HepG2 (cell line): ENCODE data around the gene ZRANB2. TPM values are rescaled to one million over a fixed set of nuclear protein-coding genes. Genes with fewer than 3 reads are reported as not detected.

Source experiments
- AHDC1 ChIP-seq: sonication (generic); formaldehyde crosslinking; IDR thresholded peaks from 2 replicates; pipeline ENCODE4 v1.5.1; 2020; ENCODE audit warnings: mild to moderate bottlenecking, missing genetic modification reagents, borderline replicate concordance
- ARID4A ChIP-seq: sonication (generic); formaldehyde crosslinking; IDR thresholded peaks from 2 replicates; pipeline ENCODE4 v1.5.0; 2020; ENCODE audit warnings: mild to moderate bottlenecking, missing genetic modification reagents, borderline replicate concordance
- CBX5 ChIP-seq: sonication (generic); formaldehyde crosslinking; IDR thresholded peaks from 2 replicates; pipeline ENCODE4 v1.4.0; 2020; ENCODE audit warnings: missing genetic modification reagents, borderline replicate concordance
- ETV5 ChIP-seq: IDR thresholded peaks from 2 replicates; pipeline ENCODE4 v1.6.1; 2018; ENCODE audit warnings: missing biosample characterization, missing genetic modification reagents, inconsistent platforms, borderline replicate concordance
- HMGXB4 ChIP-seq, 2 experiments: sonication (generic) in 1 of 2; formaldehyde crosslinking in 1 of 2; IDR thresholded peaks; 2 replicates each; pipeline versions ENCODE4 v1.4.0 to v1.6.1; 2018 to 2020; ENCODE audit warnings: missing genetic modification reagents in 2 of 2, borderline replicate concordance in 1 of 2, low read depth in 1 of 2, mild to moderate bottlenecking in 1 of 2, missing biosample characterization in 1 of 2
- KLF16 ChIP-seq, 2 experiments: sonication (generic) in 1 of 2; formaldehyde crosslinking in 1 of 2; IDR thresholded peaks; 2 replicates each; pipeline versions ENCODE4 v1.6.1 to v1.8.0; 2016 to 2023; ENCODE audit warnings: missing genetic modification reagents in 2 of 2, missing compliant biosample characterization in 1 of 2
- MXD3 ChIP-seq: IDR thresholded peaks from 2 replicates; pipeline ENCODE4 v1.6.1; 2016; ENCODE audit warnings: mild to moderate bottlenecking, missing biosample characterization, missing genetic modification reagents
- SPEN ChIP-seq: sonication (generic); formaldehyde crosslinking; IDR thresholded peaks from 2 replicates; pipeline ENCODE4 v1.5.1; 2020; ENCODE audit warnings: low read depth, mild to moderate bottlenecking, missing genetic modification reagents
- TBL1XR1 ChIP-seq: fragments of 150-350 bp; IDR thresholded peaks from 2 replicates; pipeline ENCODE4 v1.6.1; 2014; ENCODE audit warnings: borderline replicate concordance, low read length; ENCODE audit not compliant: partially characterized antibody
- YEATS4 ChIP-seq: sonication (generic); formaldehyde crosslinking; IDR thresholded peaks from 2 replicates; pipeline ENCODE4 v1.4.0; 2020; ENCODE audit warnings: missing genetic modification reagents, borderline replicate concordance
- ZNF124 ChIP-seq: sonication (generic); formaldehyde crosslinking; IDR thresholded peaks from 2 replicates; pipeline ENCODE4 v1.4.0; 2020; ENCODE audit warnings: missing genetic modification reagents
- ZNF556 ChIP-seq: sonication (generic); formaldehyde crosslinking; IDR thresholded peaks from 2 replicates; pipeline ENCODE4 v1.4.0; 2020; ENCODE audit warnings: mild to moderate bottlenecking, missing genetic modification reagents, borderline replicate concordance
- ZNF563 ChIP-seq: sonication (generic); formaldehyde crosslinking; IDR thresholded peaks from 2 replicates; pipeline ENCODE4 v1.8.0; 2022; ENCODE audit warnings: mild to moderate bottlenecking, moderate library complexity, missing genetic modification reagents
- ZNF83 ChIP-seq: sonication (generic); formaldehyde crosslinking; IDR thresholded peaks from 2 replicates; pipeline ENCODE4 v1.4.0; 2020; ENCODE audit warnings: missing genetic modification reagents, mild to moderate bottlenecking, borderline replicate concordance
- polyA plus RNA-seq, 8 experiments: library from polyadenylated mRNA; depleted of rRNA in 3 of 8; stranded (reverse) in 7 of 8; unstranded in 1 of 8; fragments of >200 nt; fragmentation: Illumina TruSeq in 4 of 8; extraction: Trizol in 4 of 8; gene quantifications; 2 replicates each; pipeline versions ENCODE4 v1.2.1 to v1.2.3, GENCODE V29; 2011 to 2016; ENCODE audit warnings: low read depth in 4 of 8, missing spikeins in 1 of 8, mixed read lengths in 1 of 8; ENCODE audit not compliant: insufficient read depth in 1 of 8
- total RNA-seq, 5 experiments: library from RNA; depleted of rRNA; stranded (reverse); fragments of >200 nt; fragmentation: Illumina TruSeq; extraction: Trizol; gene quantifications; 2 replicates each; pipeline ENCODE4 v1.2.3, GENCODE V29; 2016; ENCODE audit warnings: low read depth in 1 of 5

Gene ZRANB2
- total and polyA plus RNA-seq, 2 of the 13 experiments (the other 11 are each of a cell fraction or from before 2014, with no cell fraction given), result 43.0 to 45.4 TPM

- peak; percentile 69; the same call in 1 of the 2 replicates for TF ChIP-seq ARID4A (CRISPR knock-in tag)
- no peak; the same call in 1 of the 2 replicates for TF ChIP-seq ZNF556 (CRISPR knock-in tag)
- TF ChIP-seq KLF16 (CRISPR knock-in tag; IDR thresholded peaks at IDR 0.05), result peak in 1 of 2 experiments; percentile 66; a peak in 1 of 4 replicates
- no peak for TF ChIP-seq ZNF83
- peak; percentile 56; the same call in 1 of the 2 replicates for TF ChIP-seq MXD3
- TF ChIP-seq ZNF124 (CRISPR knock-in tag), result no peak; the same call in 1 of the 2 replicates
- TF ChIP-seq YEATS4 (CRISPR knock-in tag), result peak; percentile 74
- TF ChIP-seq SPEN, result peak; percentile 69; the same call in 1 of the 2 replicates
- peak; percentile 73; the same call in 1 of the 2 replicates for TF ChIP-seq ETV5 (CRISPR knock-in tag)
- 0 out of 2 replicates have a peak, but pooled peaks have one; percentile 51 for TF ChIP-seq ZNF563 (CRISPR knock-in tag)
- TF ChIP-seq CBX5 (CRISPR knock-in tag), result peak; percentile 26; the same call in 1 of the 2 replicates
- no peak for TF ChIP-seq AHDC1 (CRISPR knock-in tag)
- TF ChIP-seq TBL1XR1, result no peak
- peak; percentile 81 to 82 for TF ChIP-seq HMGXB4 (CRISPR knock-in tag; IDR thresholded peaks at IDR 0.05; ENCODE audit: borderline replicate concordance in 1 of 2, low read depth in 1 of 2)
Measured at GRCh38 chr1:71080739-71081696, at the start of gene ZRANB2 (continued).
